Tibial nerve (tissue), 4 donors: Measurements from ENCODE around the gene SPDL1.

ENCODE experiments used
- CTCF ChIP-seq, 5 experiments: fragments of 200-600 bp in 3 of 5; fragments of 450-650 bp in 2 of 5; sonication (generic) in 3 of 5; IDR thresholded peaks; one replicate each; pipeline ENCODE4 v1.5.1; 2016 to 2019; ENCODE audit warnings: antibody characterized with exemption in 5 of 5, mild to moderate bottlenecking in 3 of 5, moderate library complexity in 2 of 5
- EP300 ChIP-seq, 2 donors: sonication (generic); formaldehyde crosslinking; IDR thresholded peaks; one replicate each; pipeline ENCODE4 v1.6.1; 2017; ENCODE audit warnings: antibody characterized with exemption in 2 of 2, mild to moderate bottlenecking in 1 of 2
- POLR2A ChIP-seq, 2 donors: fragments of 450-650 bp; IDR thresholded peaks; one replicate each; pipeline ENCODE4 v1.6.1; 2017; ENCODE audit warnings: antibody characterized with exemption in 2 of 2, mild to moderate bottlenecking in 2 of 2, moderate library complexity in 2 of 2

GRCh38 chr5:169542811-169543210 lies 40.8 kb upstream of the SPDL1 start:
- TF ChIP-seq CTCF (IDR thresholded peaks at IDR 0.05) (no peak), EP300 (IDR thresholded peaks at IDR 0.05) (no peak), POLR2A (IDR thresholded peaks at IDR 0.05) (no peak)
